ENCODE results near the gene TSSK3.

DNA sequence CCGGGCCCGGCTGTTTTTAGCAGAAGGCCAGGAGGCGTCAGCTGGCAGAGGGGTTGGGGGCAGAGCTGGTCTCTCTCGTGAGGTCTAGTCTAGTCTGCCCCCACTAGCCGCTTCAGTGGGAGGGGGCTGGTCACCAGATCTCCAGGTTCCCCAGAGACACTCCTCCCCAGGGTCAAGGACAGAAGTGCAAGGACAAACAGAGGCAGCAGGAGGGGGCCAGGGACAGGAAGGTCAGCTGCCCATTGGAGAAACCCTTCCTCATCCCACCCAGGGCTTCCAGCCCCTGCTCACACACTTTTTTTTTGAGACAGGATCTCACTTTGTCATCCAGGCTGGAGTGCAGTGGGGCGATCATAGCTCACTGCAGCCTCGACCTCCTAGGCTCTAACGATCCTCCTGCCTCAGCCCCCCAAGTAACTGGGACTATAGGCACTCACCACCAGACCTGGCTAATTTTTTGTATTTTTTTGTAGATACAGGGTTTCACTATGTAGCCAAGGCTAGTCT lies 10.0 kb upstream of the TSSK3 start:
- TF ChIP-seq POLR2AphosphoS5 (IDR thresholded peaks at IDR 0.05; ENCODE audit: insufficient read depth, low read depth, low read length) (no peak), POLR2A (IDR thresholded peaks at IDR 0.05; ENCODE audit: low read depth, low read length) (no peak)
- TF ChIP-seq, protein P1, sequence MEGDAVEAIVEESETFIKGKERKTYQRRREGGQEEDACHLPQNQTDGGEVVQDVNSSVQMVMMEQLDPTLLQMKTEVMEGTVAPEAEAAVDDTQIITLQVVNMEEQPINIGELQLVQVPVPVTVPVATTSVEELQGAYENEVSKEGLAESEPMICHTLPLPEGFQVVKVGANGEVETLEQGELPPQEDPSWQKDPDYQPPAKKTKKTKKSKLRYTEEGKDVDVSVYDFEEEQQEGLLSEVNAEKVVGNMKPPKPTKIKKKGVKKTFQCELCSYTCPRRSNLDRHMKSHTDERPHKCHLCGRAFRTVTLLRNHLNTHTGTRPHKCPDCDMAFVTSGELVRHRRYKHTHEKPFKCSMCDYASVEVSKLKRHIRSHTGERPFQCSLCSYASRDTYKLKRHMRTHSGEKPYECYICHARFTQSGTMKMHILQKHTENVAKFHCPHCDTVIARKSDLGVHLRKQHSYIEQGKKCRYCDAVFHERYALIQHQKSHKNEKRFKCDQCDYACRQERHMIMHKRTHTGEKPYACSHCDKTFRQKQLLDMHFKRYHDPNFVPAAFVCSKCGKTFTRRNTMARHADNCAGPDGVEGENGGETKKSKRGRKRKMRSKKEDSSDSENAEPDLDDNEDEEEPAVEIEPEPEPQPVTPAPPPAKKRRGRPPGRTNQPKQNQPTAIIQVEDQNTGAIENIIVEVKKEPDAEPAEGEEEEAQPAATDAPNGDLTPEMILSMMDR (IDR thresholded peaks at IDR 0.05; ENCODE audit: extremely low read depth in 1 of 2, insufficient read depth in 1 of 2, low read depth in 1 of 2, low read length in 2 of 2): no peak
